ENCODE data around the gene ANKRD42.
"Not testable (repeated sequence)": the region's sequence is repeated elsewhere in the genome, so short reads cannot be mapped to it uniquely, and the experiment has no call there.

Gene ANKRD42

DNA sequence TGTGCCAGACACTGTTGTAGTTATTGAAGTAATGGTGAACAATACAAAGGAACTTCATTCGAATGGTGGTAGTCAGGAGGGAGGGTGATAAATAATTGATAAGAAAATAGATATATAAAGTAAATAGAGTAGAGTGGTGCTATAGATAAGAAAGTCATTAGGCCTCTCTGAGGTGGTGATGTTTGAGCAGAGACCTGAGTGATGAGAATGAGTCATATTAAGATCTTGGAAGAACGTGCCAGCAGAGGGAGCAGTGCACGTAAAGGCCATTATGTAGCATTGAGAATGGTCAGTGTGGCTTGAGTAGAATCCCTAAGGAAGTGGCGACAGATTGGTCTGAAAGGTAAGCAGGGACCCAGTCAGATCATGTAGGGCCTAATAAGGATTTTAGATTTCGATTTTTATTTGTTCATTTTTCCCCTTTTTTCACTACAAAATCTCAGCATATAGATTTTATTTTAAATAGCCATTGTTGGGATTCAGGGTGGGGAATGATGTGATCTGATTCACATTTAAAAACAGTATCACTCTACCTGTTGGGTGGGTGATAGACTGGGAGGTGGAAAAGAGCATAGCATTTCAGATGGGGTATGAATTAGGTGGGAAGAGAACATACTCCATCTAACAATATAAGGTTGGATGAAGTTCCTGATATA is 47.9 kb downstream of the ANKRD42 start:
- no peak for DNase-seq (ENCODE audit: low read depth)

DNA sequence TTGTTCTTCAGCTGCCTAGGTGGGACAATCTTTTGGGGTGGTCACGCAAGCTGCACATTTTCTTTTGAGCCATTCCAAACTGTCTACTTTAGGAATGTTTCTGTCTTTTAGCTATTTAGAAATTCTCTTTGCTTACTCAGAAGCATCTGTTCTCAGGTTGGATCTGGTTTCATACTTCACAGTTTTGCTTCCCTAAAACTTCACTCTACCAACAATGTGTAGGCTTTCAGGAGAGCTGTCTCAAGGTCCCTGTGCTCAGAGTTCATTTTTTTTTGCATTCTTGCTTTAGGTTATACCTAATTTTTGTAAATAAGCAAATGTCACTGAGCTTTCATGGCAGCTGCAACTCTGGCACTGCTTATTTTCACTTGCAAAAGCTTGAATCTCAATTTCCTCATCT is 55.9 kb downstream of the ANKRD42 start:
- no peak for DNase-seq (ENCODE audit: low read depth)

DNA sequence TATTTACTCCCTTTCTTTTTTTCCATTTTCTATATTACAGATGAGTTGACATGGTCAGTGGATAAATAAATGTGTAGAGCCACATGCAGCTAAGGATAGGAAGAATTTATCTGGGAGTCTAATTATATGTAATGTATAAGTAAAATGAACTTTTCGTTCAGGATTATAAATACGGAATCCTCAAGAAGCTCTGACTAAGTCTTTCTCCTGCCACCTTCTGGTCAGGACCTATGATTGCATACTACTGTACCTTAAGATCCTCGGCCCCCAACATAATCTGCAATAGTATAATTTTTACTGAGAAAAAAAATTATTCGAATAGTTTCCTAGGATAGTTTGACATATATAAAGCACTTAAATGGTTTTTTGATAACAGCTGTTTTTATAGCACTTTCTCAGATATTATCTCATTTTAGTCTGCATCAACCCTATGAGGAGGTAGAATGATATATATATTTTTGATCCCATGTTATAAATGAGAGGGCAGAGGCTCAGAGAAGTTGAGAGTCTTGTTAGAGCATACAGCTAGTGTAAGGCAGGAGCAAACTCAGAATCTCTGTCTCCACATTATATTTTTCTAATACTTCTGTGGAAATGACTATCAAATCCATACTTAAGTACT is 56.6 kb downstream of the ANKRD42 start:
- no peak for DNase-seq (ENCODE audit: low read depth)

DNA sequence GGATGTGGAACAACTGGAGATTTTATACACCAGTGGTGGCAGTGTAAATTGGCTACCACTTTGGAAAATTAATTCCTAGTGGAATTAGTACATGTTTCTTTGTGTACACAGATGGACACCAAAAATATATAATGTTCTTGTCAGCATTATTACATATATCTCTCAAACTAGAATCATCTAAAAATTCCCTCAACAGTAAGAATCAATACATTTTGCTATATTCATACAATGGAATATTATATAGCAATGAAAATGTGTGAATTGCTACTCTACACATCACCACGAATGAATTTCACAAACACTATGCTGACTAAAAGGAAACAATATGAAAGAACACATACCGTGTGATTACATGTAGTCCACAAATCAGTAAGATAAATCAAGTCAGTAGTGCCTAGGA is 58.8 kb downstream of the ANKRD42 start:
- DNase-seq (ENCODE audit: low read depth), result no peak

DNA sequence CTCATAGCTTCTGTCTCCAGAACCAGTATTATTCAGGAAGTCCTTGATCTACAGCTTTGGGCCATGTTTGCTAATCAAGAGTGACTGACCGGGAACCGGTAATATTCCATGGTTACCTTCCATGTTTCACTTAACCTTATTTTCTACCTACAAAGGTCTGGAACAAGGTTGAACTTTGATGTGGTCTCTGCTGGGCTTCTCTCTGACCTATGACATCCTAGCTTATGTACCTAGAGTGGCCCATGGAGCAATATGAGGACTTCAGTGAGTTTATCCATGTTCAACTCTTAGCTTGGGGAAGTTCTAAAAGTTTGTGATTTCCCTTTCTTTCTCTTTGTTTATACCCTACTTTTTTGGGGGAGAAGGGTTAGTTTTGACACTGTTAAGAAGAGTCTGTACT is 59.4 kb downstream of the ANKRD42 start:
- no peak for DNase-seq (ENCODE audit: low read depth)

DNA sequence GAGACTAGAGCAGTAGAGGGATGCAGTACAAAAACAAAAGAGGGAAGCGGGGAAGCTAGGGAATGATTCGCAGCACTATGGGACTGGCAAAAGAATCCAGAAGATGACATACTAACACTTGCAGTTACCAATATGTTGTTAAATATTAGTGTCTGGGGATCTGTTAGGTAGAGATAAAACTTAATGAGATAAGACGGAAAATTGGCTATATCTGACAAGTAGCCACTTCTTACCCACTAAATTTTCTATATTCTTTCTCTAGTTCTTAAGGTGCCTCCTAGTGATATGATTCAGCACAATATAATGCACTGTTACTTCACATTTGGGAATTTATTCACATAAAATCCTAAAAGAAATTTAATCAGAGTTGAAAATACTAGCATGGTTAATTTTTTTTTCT is 61.9 kb downstream of the ANKRD42 start:
- no peak for DNase-seq (ENCODE audit: low read depth)

DNA sequence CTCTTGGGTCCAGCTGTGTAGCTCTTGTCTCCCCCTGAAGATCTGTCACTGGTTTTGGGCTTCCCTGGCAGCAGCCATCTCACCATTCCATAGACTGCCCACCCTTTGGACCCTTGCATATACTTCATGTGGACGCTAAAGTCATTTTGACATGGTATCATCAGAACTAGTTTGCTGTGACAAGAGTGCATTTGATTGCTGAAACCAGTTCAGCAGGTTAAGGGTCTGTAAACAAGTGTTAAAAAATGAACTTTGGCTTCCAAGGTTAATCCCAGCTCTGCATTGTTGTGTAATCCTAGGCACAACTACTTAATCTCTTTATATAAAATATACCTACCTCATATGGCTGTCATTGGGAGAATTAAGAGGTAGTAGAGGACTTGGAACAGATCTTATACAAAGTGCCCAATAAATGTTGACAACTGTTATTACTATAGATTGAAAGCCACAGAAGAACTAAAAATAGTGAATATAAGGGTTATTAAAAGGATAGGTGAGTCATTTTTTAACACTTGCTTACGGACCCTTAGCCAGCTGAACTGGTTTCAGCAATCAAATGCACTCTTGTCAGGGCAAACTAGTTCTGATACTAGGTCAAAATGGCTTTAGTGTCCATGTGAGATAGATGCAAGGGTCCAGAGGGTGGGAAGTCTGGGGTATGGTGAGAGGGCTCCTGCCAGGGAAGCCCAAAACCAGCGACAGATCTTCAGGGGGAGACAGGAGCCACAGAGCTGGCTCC is 63.3 kb downstream of the ANKRD42 start:
- no peak for DNase-seq (ENCODE audit: low read depth)

DNA sequence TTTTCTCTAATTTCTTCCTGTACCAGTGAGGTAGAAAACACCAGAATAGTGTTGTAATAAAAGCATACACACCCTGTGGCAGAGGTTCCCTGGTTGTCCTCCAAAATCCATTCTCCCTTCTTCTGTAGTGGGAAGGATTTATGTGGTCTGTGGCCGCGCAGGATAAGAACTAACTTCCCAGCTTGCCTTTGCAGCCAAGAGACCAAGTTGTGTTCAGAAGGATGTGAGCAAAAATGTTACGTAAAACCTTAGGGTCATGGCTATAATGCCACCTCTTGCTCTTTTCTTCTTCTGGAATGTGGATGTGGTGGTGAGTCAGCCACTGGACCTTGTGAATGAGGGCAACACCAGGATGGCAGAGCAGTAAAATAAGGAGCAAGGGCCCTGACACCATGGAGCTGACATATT is 64.3 kb downstream of the ANKRD42 start:
- DNase-seq (ENCODE audit: low read depth), result no peak

DNA sequence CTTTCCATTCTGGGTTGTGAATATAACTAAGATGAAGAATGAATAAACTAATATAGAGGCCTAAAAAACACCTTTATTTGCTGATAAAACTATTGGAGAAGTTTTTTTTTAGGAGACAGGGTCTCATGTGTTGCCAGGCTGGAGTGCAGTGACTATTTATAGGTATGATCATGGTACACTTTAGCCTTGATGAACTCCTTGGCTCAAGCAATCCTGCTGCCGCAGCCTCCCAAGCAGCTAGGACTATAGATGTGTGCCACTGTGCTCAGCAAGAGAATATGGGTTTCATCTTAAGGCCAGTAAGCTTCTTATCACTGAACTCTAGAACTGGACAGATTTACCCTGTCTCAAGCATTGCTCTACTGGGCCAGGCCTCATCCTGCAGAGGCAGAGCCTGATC is 66.0 kb downstream of the ANKRD42 start:
- no peak for DNase-seq (ENCODE audit: low read depth)

DNA sequence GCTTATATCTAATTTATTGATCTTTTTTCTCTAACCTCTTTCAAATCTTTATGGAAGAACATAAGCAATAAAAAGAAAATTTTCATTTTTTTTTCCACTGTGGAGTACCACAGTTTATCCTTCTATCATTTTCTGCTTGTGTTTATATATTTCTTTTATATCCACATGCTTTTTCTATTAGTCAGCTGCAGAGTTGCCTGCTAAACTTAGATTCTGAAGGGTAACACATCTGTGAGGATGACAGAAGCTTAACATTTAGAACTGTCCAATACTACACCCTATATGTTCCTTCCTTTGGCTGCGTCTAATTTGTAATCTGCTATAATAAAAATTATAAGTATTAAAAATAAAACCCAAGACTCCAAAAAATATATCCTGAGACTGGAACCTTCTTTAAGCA is 71.8 kb downstream of the ANKRD42 start:
- no peak for DNase-seq (ENCODE audit: low read depth)

DNA sequence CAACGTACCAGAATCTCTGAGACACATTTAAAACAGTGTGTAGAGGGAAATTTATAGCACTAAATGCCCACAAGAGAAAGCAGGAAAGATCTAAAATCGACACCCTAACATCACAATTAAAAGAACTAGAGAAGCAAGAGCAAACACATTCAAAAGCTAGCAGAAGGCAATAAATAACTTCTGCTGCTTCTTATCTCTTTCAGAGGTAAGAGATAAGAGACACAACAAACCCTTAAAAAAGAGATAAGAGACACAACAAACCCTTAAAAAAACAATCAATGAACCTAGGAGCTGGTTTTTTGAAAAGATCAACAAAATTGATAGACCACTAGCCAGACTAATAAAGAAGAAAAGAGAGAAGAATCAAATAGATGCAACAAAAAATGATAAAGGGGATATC is 75.6 kb downstream of the ANKRD42 start:
- not testable (repeated sequence) for DNase-seq (ENCODE audit: low read depth)

DNA sequence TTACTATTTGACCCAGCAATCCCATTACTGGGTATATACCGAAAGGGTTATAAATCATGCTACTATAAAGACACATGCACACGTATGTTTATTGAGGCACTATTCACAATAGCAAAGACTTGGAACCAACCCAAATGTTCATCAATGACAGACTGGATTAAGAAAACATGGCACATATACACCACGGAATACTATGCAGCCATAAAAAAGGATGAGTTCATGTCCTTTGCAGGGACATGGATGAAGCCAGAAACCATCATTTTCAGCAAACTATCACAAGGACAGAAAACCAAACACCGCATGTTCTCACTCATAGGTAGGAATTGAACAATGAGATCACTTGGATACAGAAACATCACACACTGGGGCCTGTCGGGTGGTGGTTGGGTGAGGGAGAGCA is 78.2 kb downstream of the ANKRD42 start:
- not testable (repeated sequence) for DNase-seq (ENCODE audit: low read depth)

DNA sequence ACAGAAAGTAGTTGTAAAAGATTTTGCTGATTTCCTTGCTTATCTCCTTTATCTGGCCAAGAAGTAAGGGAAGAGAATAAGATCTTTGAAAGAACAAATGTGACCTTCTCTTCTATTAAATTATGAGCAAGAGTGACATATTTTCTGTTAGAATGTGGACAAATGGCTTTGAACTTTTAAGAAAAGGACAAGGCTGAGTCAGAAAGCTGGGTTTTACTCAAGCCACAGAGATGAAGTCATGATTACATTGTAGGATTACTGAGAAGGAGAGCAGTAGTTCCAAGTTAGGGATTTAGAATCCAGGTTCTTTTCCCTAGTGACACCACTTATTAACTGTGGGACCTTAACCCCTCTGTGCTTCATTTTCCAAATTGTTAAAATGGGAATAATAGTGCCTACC is 79.1 kb downstream of the ANKRD42 start:
- DNase-seq (ENCODE audit: low read depth), result no peak

DNA sequence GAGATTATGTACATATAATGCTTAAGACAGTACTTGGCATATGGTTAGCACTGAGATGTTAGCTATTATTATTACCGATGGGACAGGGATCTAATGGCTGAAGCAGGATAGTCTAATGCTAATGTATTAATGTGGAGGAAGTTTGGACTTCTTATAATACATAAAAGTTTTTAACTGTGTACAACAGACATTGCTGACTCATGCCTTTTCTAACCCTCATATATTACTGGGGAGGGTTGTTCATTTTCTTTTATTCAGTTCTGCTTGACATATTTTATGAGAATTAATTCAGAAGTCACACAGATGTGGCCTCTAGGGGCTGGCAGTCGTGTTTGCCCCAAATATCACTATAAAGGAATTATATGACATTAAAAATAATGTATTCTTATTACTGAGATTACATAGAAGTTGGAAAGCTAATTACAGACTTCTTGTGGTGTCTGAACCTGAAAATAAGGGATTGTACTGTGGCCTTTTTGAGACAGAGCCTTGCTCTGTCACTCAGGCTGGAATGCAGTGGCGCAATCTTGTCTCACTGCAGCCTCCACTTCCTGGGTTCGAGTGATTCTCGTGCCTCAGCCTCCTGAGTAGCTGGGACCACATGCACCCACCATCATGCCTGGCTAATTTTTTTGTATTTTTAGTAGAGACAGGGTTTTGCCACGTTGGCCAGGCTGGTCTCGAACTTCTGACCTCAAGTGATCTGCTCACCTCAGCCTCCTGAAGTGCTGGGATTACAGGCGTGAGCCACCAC is 82.6 kb downstream of the ANKRD42 start:
- DNase-seq (ENCODE audit: low read depth), result no peak

DNA sequence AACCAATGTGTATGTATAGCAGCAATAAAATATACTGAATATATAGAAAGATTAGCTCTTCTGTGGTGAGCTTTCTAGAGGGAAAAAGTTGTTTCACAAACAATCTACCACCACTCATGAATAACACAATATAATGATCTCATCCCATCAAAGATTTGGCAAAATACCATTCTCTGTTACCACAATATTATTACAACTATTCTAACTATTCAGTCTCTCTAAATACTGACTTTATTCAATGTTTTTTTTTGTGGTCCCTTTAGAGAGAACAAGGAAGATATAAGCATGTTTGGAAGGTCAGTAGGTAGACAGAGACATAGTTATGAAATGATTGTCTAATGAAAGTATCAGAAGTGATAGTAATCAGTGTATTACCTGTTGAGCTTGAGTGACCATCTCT is 84.8 kb downstream of the ANKRD42 start:
- no peak for DNase-seq (ENCODE audit: low read depth)

DNA sequence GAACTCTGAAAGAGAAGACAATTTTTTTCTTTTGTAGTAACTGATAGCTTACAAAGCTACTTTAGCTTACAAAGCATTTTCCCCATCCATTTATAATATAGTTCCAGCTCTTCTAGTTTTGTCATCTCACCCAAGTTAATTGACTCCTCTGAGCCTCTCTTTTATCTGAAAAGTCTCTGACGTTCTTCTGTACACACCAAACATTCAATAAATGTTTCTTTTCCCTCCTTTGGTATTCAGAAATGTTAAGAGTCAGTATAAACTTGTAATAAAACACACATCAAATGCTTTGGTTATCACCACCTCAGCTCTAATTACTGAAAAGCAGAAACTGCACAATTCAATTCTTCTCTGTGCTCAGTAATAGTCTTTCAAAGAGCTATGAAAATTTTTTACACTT is 86.7 kb downstream of the ANKRD42 start:
- DNase-seq (ENCODE audit: low read depth), result no peak

DNA sequence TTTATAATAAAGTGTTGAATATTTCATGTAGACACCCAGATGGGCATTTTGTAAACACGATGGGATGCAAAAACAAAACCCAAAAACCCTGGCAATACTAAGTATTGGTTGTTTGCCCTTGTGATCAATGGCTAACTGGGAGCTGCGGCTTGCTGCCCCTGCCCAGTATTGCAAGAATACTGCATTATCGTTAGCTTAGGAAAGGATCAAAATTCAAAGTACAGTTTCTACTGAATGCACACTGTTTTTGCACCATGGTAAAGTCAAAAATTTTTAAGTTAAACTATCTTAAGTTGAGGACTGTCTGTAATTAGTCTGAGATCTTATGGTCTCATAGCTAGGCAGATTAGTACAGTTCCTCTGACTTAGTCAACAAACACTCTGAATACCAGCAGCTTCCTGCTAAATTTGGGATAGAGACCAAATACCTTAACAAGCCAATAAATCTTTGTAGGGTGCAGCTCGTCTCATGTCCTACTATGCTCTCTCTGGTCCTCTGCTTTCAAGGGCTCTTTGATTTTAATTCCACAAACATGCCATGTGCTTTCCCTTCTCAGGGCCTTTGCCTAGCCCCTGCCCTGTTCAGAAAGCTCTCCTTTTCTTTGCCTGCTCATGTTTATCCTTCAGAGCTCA is 88.7 kb downstream of the ANKRD42 start:
- DNase-seq (ENCODE audit: low read depth), result no peak

DNA sequence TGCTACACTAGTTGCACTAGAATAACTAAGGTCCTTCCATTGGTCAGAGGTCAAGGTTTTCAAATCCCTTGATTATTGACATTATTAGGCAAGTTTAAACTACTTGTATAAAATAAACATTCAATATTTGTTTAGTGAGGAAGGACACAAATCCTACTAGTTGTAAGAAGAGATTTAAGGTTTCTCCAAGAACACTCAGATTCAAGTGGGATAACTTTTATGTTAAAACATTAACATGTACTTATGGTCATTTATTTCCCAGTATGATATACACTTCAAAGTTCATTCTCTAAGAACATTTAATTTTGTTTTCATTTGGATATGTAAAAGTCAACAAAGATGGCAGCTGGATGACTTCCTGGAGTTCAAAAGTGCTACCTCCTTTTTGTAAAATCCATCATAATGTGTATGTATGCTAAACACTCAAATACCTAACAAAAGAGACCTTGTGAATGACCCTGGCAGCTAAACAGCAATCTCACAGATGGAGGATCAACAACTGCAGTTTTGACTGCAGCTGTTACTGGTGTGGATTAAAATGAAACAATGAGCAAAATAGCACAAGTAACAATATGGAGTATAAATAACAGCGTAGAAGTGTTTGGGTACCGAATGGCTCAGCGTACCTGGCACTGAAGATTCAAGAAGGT is 91.1 kb downstream of the ANKRD42 start:
- no peak for DNase-seq (ENCODE audit: low read depth)

DNA sequence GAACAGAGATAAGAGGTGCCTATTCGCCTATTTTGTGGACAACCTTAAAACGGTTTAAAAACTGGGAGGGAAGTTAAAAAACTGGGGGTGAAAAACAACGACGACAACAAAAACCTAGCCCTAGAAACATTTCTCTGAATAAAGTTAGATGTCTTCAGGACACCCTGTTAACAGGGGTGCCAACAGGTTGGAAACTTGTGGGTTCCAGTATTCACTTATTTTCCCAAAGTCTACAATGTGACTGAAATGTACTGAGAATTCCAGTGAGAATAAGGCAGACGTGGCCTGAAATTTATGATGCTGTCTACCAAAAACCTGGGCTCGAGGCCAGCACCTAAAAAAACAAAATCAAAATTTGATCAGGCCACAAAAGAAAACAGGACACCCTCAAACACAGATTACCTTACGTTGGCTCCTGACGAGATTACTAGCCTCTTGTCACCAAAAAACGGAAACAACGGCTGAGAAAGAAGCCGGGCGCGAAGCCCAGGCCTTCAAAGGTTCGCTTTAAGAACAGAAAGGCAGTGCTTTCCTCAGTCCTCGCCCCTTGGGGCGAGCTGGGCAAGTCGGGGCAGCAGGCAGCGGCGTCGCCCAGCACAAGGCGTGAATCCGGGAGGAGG is 91.7 kb downstream of the ANKRD42 start:
- DNase-seq (ENCODE audit: low read depth), result no peak

DNA sequence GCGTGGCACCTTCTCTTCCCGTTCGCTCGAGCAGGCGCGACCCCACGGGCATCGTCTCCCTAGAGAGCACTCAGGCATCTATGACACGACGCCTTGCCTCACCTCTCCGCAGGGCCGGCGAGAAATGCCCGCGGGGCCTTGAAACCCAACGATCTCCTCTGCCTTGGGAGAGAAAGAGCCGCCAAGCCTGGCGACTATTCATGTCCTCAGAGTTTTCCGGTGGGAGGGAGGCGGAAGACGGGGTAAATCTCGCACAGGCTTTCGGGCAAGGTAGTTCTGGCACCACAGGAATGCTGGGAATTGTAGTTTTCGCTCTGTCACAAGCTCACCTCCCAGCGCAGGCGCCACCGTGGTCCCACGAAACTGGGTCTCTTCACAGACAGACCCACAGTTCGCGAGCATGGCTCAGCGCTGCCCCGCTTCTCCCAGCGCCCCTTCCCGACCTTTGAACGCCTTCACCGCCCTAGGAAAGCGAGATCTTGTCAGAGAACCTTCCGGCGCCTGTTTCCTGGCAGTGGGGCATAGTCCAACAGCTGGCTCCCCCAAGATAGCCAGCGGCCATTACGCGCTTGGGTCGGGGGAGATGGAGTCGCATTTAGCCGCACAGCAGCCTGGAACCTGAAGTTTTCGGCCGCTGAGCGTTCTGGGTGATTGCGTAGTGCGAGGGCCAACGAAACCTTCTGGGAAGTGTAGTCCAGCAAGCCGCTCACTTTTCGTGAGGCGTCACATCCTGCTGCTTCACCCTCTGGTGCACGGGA is 92.4 kb downstream of the ANKRD42 start, which contains the start of gene CCDC90B:
CCDC90B (minus strand) TSS at position 597 of the 758 bp plus-strand sequence; CDS start at position 202, 395 bp downstream.
- peak; percentile 90 for DNase-seq (ENCODE audit: low read depth)

All from activated T-cell treated with anti-CD3 and anti-CD28 coated beads for 24 hours (primary cell).